Stomach (tissue), 4 donors: Measurements from ENCODE around the gene U2AF1L4.

Source experiments
- CTCF ChIP-seq, 7 experiments: fragments of 450-650 bp in 4 of 7; fragments of 200-600 bp in 3 of 7; sonication (generic) in 3 of 7; IDR thresholded peaks; one replicate each; pipeline ENCODE4 v1.5.1; 2016 to 2019; ENCODE audit warnings: antibody characterized with exemption in 7 of 7, control low read depth in 2 of 7, mild to moderate bottlenecking in 1 of 7
- EP300 ChIP-seq: sonication (generic); formaldehyde crosslinking; IDR thresholded peaks from one replicate; pipeline ENCODE4 v1.6.1; 2017; ENCODE audit warnings: antibody characterized with exemption
- POLR2A ChIP-seq, 4 donors: fragments of 450-650 bp; IDR thresholded peaks; one replicate each; pipeline ENCODE4 v1.6.1; 2016; ENCODE audit warnings: antibody characterized with exemption in 4 of 4, control low read depth in 2 of 4, mild to moderate bottlenecking in 1 of 4, moderate library complexity in 1 of 4
- POLR2AphosphoS5 ChIP-seq, 3 donors: sonication (generic); formaldehyde crosslinking; IDR thresholded peaks; one replicate each; pipeline ENCODE4 v1.6.1; 2016; ENCODE audit warnings: antibody characterized with exemption in 3 of 3

GRCh38 chr19:35775046-35775297 is 29.8 kb upstream of the U2AF1L4 start:
- TF ChIP-seq CTCF (IDR thresholded peaks at IDR 0.05), result no peak
- TF ChIP-seq POLR2A (IDR thresholded peaks at IDR 0.05), result no peak
- no peak for TF ChIP-seq POLR2AphosphoS5 (IDR thresholded peaks at IDR 0.05)
- TF ChIP-seq EP300, result no peak
